GM20000 (cell line): Measurements from ENCODE around the gene PELO.

ENCODE experiments used
- DNase-seq: peaks from one replicate; pipeline ENCODE4 v3.0.0; 2012; ENCODE audit warnings: low spot score
- TF ChIP-seq, protein P1 (sequence below): IDR thresholded peaks from 2 replicates; pipeline ENCODE4 v1.5.1; 2012; ENCODE audit warnings: mild to moderate bottlenecking, control low read depth; ENCODE audit errors: extremely low read depth, missing control alignments

PELO gene

GRCh38 chr5:52746539-52746938 is 41.2 kb upstream of the PELO start:
- DNase-seq: no peak

GRCh38 chr5:52748590-52748989 is 39.1 kb upstream of the PELO start:
- DNase-seq: no peak
- TF ChIP-seq, protein P1, sequence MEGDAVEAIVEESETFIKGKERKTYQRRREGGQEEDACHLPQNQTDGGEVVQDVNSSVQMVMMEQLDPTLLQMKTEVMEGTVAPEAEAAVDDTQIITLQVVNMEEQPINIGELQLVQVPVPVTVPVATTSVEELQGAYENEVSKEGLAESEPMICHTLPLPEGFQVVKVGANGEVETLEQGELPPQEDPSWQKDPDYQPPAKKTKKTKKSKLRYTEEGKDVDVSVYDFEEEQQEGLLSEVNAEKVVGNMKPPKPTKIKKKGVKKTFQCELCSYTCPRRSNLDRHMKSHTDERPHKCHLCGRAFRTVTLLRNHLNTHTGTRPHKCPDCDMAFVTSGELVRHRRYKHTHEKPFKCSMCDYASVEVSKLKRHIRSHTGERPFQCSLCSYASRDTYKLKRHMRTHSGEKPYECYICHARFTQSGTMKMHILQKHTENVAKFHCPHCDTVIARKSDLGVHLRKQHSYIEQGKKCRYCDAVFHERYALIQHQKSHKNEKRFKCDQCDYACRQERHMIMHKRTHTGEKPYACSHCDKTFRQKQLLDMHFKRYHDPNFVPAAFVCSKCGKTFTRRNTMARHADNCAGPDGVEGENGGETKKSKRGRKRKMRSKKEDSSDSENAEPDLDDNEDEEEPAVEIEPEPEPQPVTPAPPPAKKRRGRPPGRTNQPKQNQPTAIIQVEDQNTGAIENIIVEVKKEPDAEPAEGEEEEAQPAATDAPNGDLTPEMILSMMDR: no peak

More at GRCh38 chr5:52746539-52746938, 41.2 kb upstream of the PELO start:
- TF ChIP-seq, protein P1: no peak

- DNase-seq: no peak
- TF ChIP-seq, protein P1: no peak
These were observed 38.0 kb upstream of the PELO start for GRCh38 chr5:52749666-52750065.

GRCh38 chr5:52751137-52751536 is 36.6 kb upstream of the PELO start:
- DNase-seq: no peak

DNA sequence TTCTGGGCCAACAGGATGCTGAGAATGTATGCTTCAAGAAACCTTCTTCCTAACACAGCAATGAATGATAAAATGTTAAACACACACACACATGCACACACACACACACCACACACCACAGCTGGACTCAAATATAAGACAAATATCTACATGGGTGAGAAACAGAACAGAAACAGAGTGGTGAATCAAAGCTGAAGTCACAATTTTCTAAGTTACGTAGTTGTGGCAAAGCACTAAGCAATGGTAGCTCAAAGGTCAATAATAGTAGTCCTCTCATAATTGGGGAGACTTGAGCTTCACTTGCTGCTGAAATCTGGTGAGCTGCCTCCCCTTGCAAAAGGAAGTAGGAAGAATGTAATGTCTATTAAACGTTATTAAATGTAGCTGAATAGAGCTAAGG is 33.7 kb upstream of the PELO start:
- DNase-seq: peak; percentile 8
- TF ChIP-seq, protein P1: no peak

More at GRCh38 chr5:52751137-52751536, 36.6 kb upstream of the PELO start:
- TF ChIP-seq, protein P1: no peak

- TF ChIP-seq, protein P1: no peak
- DNase-seq: no peak
These were observed 30.2 kb upstream of the PELO start for GRCh38 chr5:52757527-52757926.

DNA sequence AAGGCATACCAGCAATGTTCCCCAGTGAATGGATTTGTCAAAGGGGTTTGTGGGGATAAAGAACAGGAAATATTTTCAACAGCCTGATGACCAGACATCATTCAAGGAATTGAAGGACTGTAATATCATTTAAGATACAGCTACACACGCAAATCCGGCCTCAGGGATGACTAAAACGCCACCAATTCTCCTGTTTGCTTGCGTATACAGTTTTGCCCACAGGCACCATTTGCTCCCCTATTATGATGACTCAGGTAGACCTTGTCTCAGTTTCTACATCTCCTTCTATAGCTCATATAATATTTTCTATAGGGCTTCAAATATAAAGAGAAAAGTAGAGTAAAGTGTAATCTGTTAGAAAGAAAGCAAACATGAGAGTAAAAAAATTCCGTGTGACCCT is 29.7 kb upstream of the PELO start:
- TF ChIP-seq, protein P1: no peak

More for the DNA sequence above, 29.7 kb upstream of the PELO start:
- DNase-seq: no peak
